HepG2 (cell line): ENCODE data around the gene TXNRD2. TPM values are rescaled to one million over a fixed set of nuclear protein-coding genes. Genes with fewer than 3 reads are reported as not detected.

ENCODE experiments used
- ATAC-seq: fragments of 200-7000 bp; cut with Tn5 transposase; 3 replicates; pipeline ENCODE4 v1.9.1; 2020; ENCODE audit warnings: mild to moderate bottlenecking, moderate library complexity
- BruUV-seq: library from RNA; stranded (reverse); fragments of 400-500 nt; replicated peaks from 2 replicates; lab custom pipeline; 2021; lab: Mats Ljungman, UMichigan
- CTCF ChIA-PET: fragments of 300-600 bp; formaldehyde crosslinking; extraction: SDS; loops from one replicate; lab custom pipeline; 2021; ENCODE audit warnings: low total read pairs, inconsistent platforms, low intra/inter-chr PET ratio; lab: Yijun Ruan, JAX
- POLR2A ChIA-PET: fragments of 350-600 bp; sonication (Branson Sonifier 250); formaldehyde crosslinking; loops from one replicate; lab custom pipeline; 2020; ENCODE audit warnings: antibody characterized with exemption, inconsistent platforms; lab: Yijun Ruan, JAX
- DNase-seq: peaks from one replicate; pipeline ENCODE4 v3.0.0-alpha.2; 2015; ENCODE audit warnings: low spot score
- FAIRE-seq: peaks from 3 replicates; lab custom pipeline; 2011; peaks lifted over from hg19 to GRCh38; lab: Jason Lieb, UNC
- H2AFZ ChIP-seq: one replicate; pipeline ENCODE4 v1.6.1; 2011; ENCODE audit warnings: low read length, inconsistent platforms
- H3K27ac ChIP-seq: fragments of 300-600 bp; 3 replicates; pipeline ENCODE4 v1.8.0; 2011; ENCODE audit warnings: mixed run types, mild to moderate bottlenecking, mixed read lengths, low read length, inconsistent platforms; ENCODE audit not compliant: insufficient read depth; ENCODE audit errors: extremely low read length
- H3K27me3 ChIP-seq, 2 experiments: fragments of 200-600 bp in 1 of 2; 2 replicates in 1 of 2; 3 replicates in 1 of 2; pipeline versions ENCODE4 v1.6.0 to v1.8.0; 2011; ENCODE audit warnings: low read length in 2 of 2, mild to moderate bottlenecking in 2 of 2, moderate library complexity in 2 of 2, inconsistent platforms in 1 of 2; ENCODE audit not compliant: insufficient read depth in 2 of 2, control insufficient read depth in 1 of 2
- H3K36me3 ChIP-seq, 2 experiments: fragments of 200-600 bp in 1 of 2; replicated peaks in 1 of 2; 2 replicates in 1 of 2; 3 replicates in 1 of 2; pipeline versions ENCODE4 v1.5.1 to v1.8.0; 2011; ENCODE audit warnings: low read length in 2 of 2, inconsistent platforms in 1 of 2; ENCODE audit not compliant: insufficient read depth in 2 of 2, control insufficient read depth in 1 of 2
- H3K4me1 ChIP-seq: 2 replicates; pipeline ENCODE4 v1.5.1; 2012; ENCODE audit warnings: low read length, inconsistent platforms; ENCODE audit not compliant: insufficient read depth
- H3K4me2 ChIP-seq: 2 replicates; pipeline ENCODE4 v1.6.0; 2011; ENCODE audit warnings: low read depth, low read length, inconsistent platforms
- H3K4me3 ChIP-seq, 3 experiments: fragments of 200-600 bp in 1 of 3; sonication (generic), shearing (Covaris generic) in 1 of 3; replicated peaks in 1 of 3; 2 replicates each; pipeline ENCODE4 v1.5.1; 2011 to 2016; ENCODE audit warnings: low read length in 3 of 3, inconsistent platforms in 2 of 3, low read depth in 2 of 3, mild to moderate bottlenecking in 2 of 3, control low read depth in 1 of 3, mixed read lengths in 1 of 3; ENCODE audit not compliant: insufficient read depth in 1 of 3
- H3K79me2 ChIP-seq: one replicate; pipeline ENCODE4 v1.6.1; 2011; ENCODE audit warnings: low read length, inconsistent platforms; ENCODE audit not compliant: insufficient read depth
- H3K9ac ChIP-seq: 2 replicates; pipeline ENCODE4 v1.6.0; 2011; ENCODE audit warnings: mild to moderate bottlenecking, low read depth, low read length, inconsistent platforms; ENCODE audit not compliant: insufficient read depth
- H3K9me3 ChIP-seq: 2 replicates; pipeline ENCODE4 v1.5.1; 2012; ENCODE audit warnings: mild to moderate bottlenecking, low read length
- H4K20me1 ChIP-seq: 2 replicates; pipeline ENCODE4 v1.6.0; 2011; ENCODE audit warnings: inconsistent platforms, mild to moderate bottlenecking, low read length, moderate library complexity; ENCODE audit not compliant: insufficient read depth
- AGO2 ChIP-seq: fragments of 200-400 bp; formaldehyde crosslinking; optimal IDR thresholded peaks from 2 replicates; pipeline ENCODE3; 2017; ENCODE audit warnings: mild to moderate bottlenecking, low read depth, low read length, moderate library complexity
- YEATS4 ChIP-seq: sonication (generic); formaldehyde crosslinking; IDR thresholded peaks from 2 replicates; pipeline ENCODE4 v1.4.0; 2020; ENCODE audit warnings: missing genetic modification reagents, borderline replicate concordance
- ZBTB21 ChIP-seq: sonication (generic); formaldehyde crosslinking; IDR thresholded peaks from 2 replicates; pipeline ENCODE4 v1.4.0; 2020; ENCODE audit warnings: missing genetic modification reagents
- ZBTB38 ChIP-seq: sonication (generic); formaldehyde crosslinking; IDR thresholded peaks from 2 replicates; pipeline ENCODE4 v1.5.1; 2020; ENCODE audit warnings: mild to moderate bottlenecking, missing genetic modification reagents
- ZNF546 ChIP-seq: sonication (generic); formaldehyde crosslinking; conservative IDR thresholded peaks from 2 replicates; pipeline ENCODE4 v1.8.1; 2023; ENCODE audit warnings: mild to moderate bottlenecking, missing genetic modification reagents
- WGBS: methylation state at CpG from one replicate; pipeline ENCODE4 v1.1.6; 2017; ENCODE audit warnings: low lambda C conversion rate; 5-methylcytosine and 5-hydroxymethylcytosine counted together
- in situ Hi-C: cut with HindIII; loops from 2 replicates; pipeline ENCODE4 v1.10.0; 2017; ENCODE audit warnings: low pct_unique_long_range_greater_than_20kb; ENCODE audit not compliant: extremely low pct_ligation_motif_present
- intact Hi-C: fragments of 100-400 bp; cut with micrococcal nuclease; formaldehyde crosslinking; loops from one replicate; pipeline ENCODE4 v1.10.0; 2022; ENCODE audit not compliant: unreplicated experiment
- polyA plus RNA-seq, 8 experiments: library from polyadenylated mRNA; depleted of rRNA in 3 of 8; stranded (reverse) in 7 of 8; unstranded in 1 of 8; fragments of >200 nt; fragmentation: Illumina TruSeq in 4 of 8; extraction: Trizol in 4 of 8; gene quantifications; 2 replicates each; pipeline versions ENCODE4 v1.2.1 to v1.2.3, GENCODE V29; 2011 to 2016; ENCODE audit warnings: low read depth in 4 of 8, missing spikeins in 1 of 8, mixed read lengths in 1 of 8; ENCODE audit not compliant: insufficient read depth in 1 of 8
- total RNA-seq, 5 experiments: library from RNA; depleted of rRNA; stranded (reverse); fragments of >200 nt; fragmentation: Illumina TruSeq; extraction: Trizol; gene quantifications; 2 replicates each; pipeline ENCODE4 v1.2.3, GENCODE V29; 2016; ENCODE audit warnings: low read depth in 1 of 5
- TF ChIP-seq, protein P1 (sequence below): IDR thresholded peaks from 2 replicates; pipeline ENCODE4 v1.6.1; 2012; ENCODE audit warnings: low read length, improper control_type of control experiment
- TF ChIP-seq, protein P2 (sequence below): fragments of 450-650 bp; IDR thresholded peaks from 2 replicates; pipeline ENCODE4 v1.6.1; 2017

The TXNRD2 gene
- total and polyA plus RNA-seq, 2 of the 13 experiments (the other 11 are each of a cell fraction or from before 2014, with no cell fraction given), result 17.5 to 18.6 TPM

DNA sequence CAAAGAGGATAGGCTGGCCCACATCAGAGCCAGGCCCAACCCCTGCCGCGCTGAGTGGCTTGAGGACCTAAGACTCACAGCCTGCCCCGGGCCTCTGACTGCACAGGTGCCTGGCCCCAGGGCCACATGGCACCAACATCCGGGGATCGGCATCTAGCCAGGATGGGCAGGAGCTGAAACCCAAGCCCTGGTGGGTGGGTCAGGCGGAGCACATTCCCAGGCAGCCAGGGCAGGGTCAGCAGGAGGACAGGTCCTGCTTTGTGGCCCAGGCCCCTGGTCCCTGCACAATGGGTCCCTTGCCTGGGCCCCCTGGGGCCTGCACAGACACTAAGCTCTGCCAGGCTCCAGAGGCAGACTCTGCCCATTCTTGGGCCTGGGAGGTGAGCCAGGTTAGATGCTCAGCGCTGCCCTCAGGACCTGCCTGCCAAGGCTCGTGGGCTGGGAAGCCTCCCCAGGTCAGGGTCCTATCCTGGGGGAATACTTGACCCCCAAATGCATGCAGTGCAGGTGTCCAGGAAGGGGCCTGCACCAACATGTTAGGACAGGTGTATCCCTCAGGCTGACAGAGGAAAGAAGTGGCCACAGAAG lies 41.5 kb upstream of the TXNRD2 start:
- H3K27ac ChIP-seq, result no peak overlapping the region
- CTCF ChIA-PET, result no interaction called here
- TF ChIP-seq ZNF546, result no peak
- TF ChIP-seq, protein P1, sequence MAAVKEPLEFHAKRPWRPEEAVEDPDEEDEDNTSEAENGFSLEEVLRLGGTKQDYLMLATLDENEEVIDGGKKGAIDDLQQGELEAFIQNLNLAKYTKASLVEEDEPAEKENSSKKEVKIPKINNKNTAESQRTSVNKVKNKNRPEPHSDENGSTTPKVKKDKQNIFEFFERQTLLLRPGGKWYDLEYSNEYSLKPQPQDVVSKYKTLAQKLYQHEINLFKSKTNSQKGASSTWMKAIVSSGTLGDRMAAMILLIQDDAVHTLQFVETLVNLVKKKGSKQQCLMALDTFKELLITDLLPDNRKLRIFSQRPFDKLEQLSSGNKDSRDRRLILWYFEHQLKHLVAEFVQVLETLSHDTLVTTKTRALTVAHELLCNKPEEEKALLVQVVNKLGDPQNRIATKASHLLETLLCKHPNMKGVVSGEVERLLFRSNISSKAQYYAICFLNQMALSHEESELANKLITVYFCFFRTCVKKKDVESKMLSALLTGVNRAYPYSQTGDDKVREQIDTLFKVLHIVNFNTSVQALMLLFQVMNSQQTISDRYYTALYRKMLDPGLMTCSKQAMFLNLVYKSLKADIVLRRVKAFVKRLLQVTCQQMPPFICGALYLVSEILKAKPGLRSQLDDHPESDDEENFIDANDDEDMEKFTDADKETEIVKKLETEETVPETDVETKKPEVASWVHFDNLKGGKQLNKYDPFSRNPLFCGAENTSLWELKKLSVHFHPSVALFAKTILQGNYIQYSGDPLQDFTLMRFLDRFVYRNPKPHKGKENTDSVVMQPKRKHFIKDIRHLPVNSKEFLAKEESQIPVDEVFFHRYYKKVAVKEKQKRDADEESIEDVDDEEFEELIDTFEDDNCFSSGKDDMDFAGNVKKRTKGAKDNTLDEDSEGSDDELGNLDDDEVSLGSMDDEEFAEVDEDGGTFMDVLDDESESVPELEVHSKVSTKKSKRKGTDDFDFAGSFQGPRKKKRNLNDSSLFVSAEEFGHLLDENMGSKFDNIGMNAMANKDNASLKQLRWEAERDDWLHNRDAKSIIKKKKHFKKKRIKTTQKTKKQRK, result no peak
- TF ChIP-seq ZBTB21 (CRISPR knock-in tag), result no peak
- TF ChIP-seq, protein P2, sequence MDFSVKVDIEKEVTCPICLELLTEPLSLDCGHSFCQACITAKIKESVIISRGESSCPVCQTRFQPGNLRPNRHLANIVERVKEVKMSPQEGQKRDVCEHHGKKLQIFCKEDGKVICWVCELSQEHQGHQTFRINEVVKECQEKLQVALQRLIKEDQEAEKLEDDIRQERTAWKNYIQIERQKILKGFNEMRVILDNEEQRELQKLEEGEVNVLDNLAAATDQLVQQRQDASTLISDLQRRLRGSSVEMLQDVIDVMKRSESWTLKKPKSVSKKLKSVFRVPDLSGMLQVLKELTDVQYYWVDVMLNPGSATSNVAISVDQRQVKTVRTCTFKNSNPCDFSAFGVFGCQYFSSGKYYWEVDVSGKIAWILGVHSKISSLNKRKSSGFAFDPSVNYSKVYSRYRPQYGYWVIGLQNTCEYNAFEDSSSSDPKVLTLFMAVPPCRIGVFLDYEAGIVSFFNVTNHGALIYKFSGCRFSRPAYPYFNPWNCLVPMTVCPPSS, result no peak
- peak; percentile 26 for TF ChIP-seq AGO2
- no peak for TF ChIP-seq ZBTB38 (CRISPR knock-in tag)
- TF ChIP-seq YEATS4 (CRISPR knock-in tag), result no peak
- TF ChIP-seq, all 625 proteins: peak for 1
- FAIRE-seq, result no peak
- Histone ChIP-seq H3K9me3 (no peaks in the 10 kb centered on the region), H3K4me3 (no peak overlapping the region), H4K20me1 (peaks cover 9% of the 10 kb centered on the region; the same call in 1 of the 2 replicates), H3K4me1 (peaks cover 18% of the 10 kb centered on the region), H2AFZ (no peak overlapping the region), H3K4me2 (no peak overlapping the region), H3K9ac (no peak overlapping the region), H3K79me2 (no peaks in the 10 kb centered on the region), H3K36me3 (peaks cover 1 to 13% of the 10 kb centered on the region in 2 experiments; a peak in 2 of 5 replicates), H3K27me3 (no peaks in the 10 kb centered on the region)
- in situ Hi-C loops (no loop called here), intact Hi-C loops (no loop called here)
- no peak for ATAC-seq
- 94% methylated on average over 6 of the region's 8 CpGs for WGBS
- POLR2A ChIA-PET, result no interaction called here
- no TSS peak for BruUV-seq
- no peak for DNase-seq
